AG10803 (cell line): ENCODE data around the gene TSN.

Experiments
- DNase-seq: peaks from one replicate; pipeline ENCODE4 v3.0.0; 2010; ENCODE audit warnings: low read depth
- H3K4me3 ChIP-seq: 2 replicates; pipeline ENCODE4 v1.5.1; 2011; ENCODE audit warnings: mild to moderate bottlenecking, low read length, control low read depth
- TF ChIP-seq, protein P1 (sequence below): conservative IDR thresholded peaks from 2 replicates; pipeline ENCODE4 v1.5.1; 2011; ENCODE audit warnings: mild to moderate bottlenecking, low read length, control low read depth, inconsistent platforms

TSN gene

DNA sequence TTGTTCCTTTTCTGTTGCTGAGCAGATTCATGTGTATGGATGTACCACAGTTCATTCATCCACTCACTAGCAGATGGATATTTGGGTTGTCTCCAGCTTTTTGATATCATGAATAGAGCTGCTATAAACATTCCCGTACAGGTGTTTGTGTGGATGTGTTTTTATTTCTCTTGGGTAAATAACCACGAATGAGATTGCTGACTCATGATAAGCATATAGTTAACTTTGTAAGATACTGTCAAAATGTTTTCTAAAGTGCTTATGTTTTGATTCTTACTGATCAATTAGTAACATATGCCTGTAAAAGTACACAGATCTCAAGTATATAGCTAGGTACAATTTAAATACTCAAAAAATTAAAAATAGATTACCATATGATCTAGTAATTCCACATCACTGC lies 27.7 kb downstream of the TSN start:
- H3K4me3 ChIP-seq = no peak overlapping the region
- DNase-seq = no peak
- TF ChIP-seq, protein P1, sequence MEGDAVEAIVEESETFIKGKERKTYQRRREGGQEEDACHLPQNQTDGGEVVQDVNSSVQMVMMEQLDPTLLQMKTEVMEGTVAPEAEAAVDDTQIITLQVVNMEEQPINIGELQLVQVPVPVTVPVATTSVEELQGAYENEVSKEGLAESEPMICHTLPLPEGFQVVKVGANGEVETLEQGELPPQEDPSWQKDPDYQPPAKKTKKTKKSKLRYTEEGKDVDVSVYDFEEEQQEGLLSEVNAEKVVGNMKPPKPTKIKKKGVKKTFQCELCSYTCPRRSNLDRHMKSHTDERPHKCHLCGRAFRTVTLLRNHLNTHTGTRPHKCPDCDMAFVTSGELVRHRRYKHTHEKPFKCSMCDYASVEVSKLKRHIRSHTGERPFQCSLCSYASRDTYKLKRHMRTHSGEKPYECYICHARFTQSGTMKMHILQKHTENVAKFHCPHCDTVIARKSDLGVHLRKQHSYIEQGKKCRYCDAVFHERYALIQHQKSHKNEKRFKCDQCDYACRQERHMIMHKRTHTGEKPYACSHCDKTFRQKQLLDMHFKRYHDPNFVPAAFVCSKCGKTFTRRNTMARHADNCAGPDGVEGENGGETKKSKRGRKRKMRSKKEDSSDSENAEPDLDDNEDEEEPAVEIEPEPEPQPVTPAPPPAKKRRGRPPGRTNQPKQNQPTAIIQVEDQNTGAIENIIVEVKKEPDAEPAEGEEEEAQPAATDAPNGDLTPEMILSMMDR = no peak

DNA sequence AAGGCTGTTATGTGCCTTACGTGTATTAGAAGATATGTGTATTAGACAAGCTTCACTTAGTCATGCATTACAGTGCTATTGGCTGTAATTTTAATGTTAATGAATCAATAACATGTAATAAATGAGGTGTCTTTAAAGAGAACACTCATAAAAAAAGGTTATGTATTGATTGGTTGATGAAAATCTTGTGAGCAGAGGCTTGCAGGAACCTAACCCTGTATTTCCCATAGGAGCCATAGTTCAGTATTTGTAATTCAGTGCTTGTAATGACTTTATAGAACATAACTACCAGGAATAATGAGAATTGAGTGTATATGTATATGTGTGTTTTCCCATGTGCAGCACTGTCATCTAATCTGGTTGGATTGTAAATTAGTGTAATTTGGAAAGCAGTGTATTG lies 33.2 kb downstream of the TSN start:
- no peak overlapping the region for H3K4me3 ChIP-seq
- TF ChIP-seq, protein P1 = no peak
- no peak for DNase-seq

DNA sequence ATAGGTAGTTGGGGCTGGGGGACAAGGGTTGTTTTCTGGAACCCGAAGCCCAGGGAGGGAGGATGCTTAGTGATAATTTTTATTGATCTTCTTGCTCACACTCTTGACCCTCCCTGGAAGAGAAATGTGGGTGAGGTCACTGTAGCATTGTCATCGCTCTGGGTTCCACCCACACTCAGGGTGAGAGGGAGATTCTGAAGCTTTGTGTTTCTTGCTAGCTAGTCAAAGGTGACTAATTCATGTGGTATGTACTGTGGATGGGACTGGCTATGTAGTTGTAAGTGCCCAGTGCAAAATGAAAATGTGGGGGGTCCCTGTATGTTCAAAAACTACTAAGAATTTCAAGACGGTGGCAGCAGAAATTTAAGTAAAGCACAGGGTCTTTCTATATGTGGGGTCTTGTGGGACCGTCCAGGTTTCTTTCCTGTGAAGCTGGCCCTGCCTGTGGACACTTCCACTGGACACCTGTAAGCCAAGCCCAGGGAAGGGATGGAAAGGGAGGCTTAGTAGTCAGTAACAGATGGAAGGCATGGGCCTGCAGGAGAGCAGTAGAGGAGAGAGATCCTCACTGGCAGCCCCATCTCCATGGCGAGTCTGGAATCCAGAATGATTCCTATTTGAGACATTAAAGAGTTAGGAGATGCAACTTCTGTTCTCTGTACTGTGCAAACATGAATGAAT lies 35.0 kb downstream of the TSN start:
- H3K4me3 ChIP-seq = no peak overlapping the region
- DNase-seq = peak; percentile 86
- TF ChIP-seq, protein P1 = no peak

DNA sequence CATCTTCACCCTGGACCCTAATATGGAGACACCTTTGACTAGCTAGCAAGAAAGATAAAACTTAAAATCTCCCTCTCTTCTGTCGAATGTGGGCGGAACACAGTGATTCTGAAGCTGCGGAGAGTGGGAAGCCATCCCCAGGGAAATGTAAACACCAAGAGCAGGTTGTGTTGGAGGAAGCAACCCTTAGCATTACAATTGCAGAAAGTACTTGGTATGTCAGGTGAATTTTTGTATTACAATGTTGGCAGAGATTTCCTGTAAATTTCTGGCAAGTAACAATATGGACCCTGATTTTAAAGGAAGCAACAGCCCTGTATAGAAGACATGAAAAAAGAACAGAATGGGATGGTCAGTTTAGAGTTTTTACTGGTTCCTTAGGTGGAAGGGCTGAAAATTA lies 35.8 kb downstream of the TSN start:
- H3K4me3 ChIP-seq = no peak overlapping the region
- TF ChIP-seq, protein P1 = no peak
- no peak for DNase-seq

DNA sequence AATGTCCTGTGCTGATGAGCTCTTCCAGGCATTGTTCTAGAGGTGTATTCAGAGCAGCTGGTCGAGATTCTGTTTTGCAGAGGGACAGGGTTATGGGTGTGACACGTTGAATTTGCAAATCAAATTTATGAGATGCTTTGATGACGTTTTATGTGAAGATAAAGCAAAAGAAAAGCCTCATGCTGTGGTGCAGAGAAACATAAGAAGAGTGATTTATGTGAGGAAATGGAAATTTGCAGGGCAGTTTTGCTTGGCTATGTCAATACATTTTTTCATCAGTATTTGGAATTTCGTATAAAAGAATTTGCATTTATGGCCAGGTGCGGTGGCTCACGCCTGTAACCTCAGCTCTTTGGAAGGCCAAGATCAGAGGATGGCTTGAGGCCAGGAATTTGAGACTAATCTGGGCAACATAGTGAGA lies 36.4 kb downstream of the TSN start:
- TF ChIP-seq, protein P1 = no peak
- H3K4me3 ChIP-seq = no peak overlapping the region
- no peak for DNase-seq

DNA sequence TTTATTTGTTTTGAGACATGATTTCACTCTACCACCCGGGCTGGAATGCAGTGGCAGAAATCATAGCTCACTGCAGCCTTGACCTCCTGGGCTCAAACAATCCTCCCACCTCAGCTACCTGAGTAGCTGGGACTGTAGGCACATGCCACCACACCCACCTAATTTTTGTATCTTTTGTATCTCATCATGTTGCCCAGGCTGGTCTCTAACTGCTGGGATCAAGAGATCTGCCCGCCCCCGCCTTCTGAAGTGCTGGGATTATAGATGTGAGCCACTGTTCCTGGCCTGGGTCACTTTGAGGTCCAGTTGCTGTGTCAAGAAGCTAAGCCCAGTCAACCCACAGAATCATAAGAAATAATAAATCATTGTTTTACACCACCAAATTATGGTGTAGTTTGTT lies 38.4 kb downstream of the TSN start:
- TF ChIP-seq, protein P1 = no peak
- no peak overlapping the region for H3K4me3 ChIP-seq
- DNase-seq = no peak

DNA sequence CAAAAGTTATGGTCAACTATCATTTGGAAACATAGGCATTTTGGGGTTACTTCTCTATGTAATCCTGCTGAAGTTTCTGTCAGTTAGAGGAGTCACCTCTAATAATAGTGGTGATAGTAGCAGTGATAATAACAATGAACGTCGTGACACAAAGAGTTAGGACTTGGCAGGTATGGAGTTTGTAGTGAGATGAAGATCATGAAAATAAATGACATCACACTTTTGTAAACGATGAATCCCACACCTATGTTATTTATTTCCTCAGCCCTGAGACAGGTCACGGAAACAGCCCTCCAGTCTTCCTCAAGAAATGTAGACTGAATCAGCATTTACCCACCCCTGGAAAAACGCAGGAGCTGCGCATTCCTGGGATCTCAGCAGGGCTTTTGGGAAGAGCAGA lies 38.8 kb downstream of the TSN start:
- no peak overlapping the region for H3K4me3 ChIP-seq
- TF ChIP-seq, protein P1 = no peak
- no peak for DNase-seq
